GM12878 (cell line): ENCODE results near the gene FBLN7. TPM values are rescaled to one million over a fixed set of nuclear protein-coding genes. Genes with fewer than 3 reads are reported as not detected.

Source experiments
- ATAC-seq: fragments of 200-7000 bp; cut with Tn5 transposase; 3 replicates; pipeline ENCODE4 v1.9.1; 2020; ENCODE audit warnings: mild to moderate bottlenecking, moderate library complexity
- BruUV-seq: library from RNA; stranded (reverse); fragments of 400-500 nt; replicated peaks from 2 replicates; lab custom pipeline; 2021; lab: Mats Ljungman, UMichigan
- CTCF ChIA-PET: fragments of 300-600 bp; sonication (Branson Sonifier 250); formaldehyde crosslinking; extraction: SDS; loops from one replicate; lab custom pipeline; 2021; ENCODE audit warnings: inconsistent platforms; lab: Yijun Ruan, JAX
- POLR2A ChIA-PET: fragments of 350-600 bp; formaldehyde crosslinking; extraction: SDS; loops from one replicate; lab custom pipeline; 2021; ENCODE audit warnings: inconsistent platforms; lab: Charles Lee
- RAD21 ChIA-PET: fragments of 300-600 bp; sonication (Branson Sonifier 250); formaldehyde crosslinking; loops from one replicate; lab custom pipeline; 2023; ENCODE audit warnings: antibody characterized with exemption; ENCODE audit not compliant: unreplicated experiment; lab: Charles Lee
- SMC1A ChIA-PET: fragments of 300-600 bp; sonication (Branson Sonifier 250); formaldehyde crosslinking; loops from one replicate; lab custom pipeline; 2023; ENCODE audit not compliant: unreplicated experiment, uncharacterized antibody; lab: Charles Lee
- DNase-seq: peaks from one replicate; pipeline ENCODE4 v3.0.0-alpha.2; 2011; ENCODE audit warnings: low read depth, low spot score
- FAIRE-seq: peaks from 3 replicates; lab custom pipeline; 2011; peaks lifted over from hg19 to GRCh38; lab: Jason Lieb, UNC
- H2AFZ ChIP-seq: 2 replicates; pipeline ENCODE4 v1.6.0; 2011; ENCODE audit warnings: low read depth, low read length, control low read depth; ENCODE audit not compliant: control insufficient read depth
- H3K27ac ChIP-seq: 2 replicates; pipeline ENCODE4 v1.5.1; 2011; ENCODE audit warnings: control low read depth; ENCODE audit not compliant: control insufficient read depth, insufficient read depth
- H3K27me3 ChIP-seq, 2 experiments: replicated peaks in 1 of 2; 2 replicates each; pipeline versions ENCODE4 v1.6.0 to v1.6.1; 2011; ENCODE audit warnings: low read length in 1 of 2; ENCODE audit not compliant: control insufficient read depth in 2 of 2, insufficient read depth in 2 of 2
- H3K36me3 ChIP-seq, 2 experiments: 2 replicates each; pipeline ENCODE4 v1.5.1; 2011; ENCODE audit warnings: low read length in 1 of 2; ENCODE audit not compliant: control insufficient read depth in 2 of 2, insufficient read depth in 2 of 2
- H3K4me1 ChIP-seq: 2 replicates; pipeline ENCODE4 v1.6.1; 2011; ENCODE audit warnings: mild to moderate bottlenecking, low read length, moderate library complexity, mixed read lengths; ENCODE audit not compliant: control insufficient read depth, insufficient read depth
- H3K4me2 ChIP-seq: 2 replicates; pipeline ENCODE4 v1.6.0; 2011; ENCODE audit warnings: control low read depth; ENCODE audit not compliant: control insufficient read depth, insufficient read depth
- H3K4me3 ChIP-seq: fragments of 200-600 bp; sonication (generic); 2 replicates; pipeline ENCODE4 v1.5.1; 2016
- H3K79me2 ChIP-seq: 2 replicates; pipeline ENCODE4 v1.6.0; 2011; ENCODE audit warnings: low read length; ENCODE audit not compliant: control insufficient read depth, insufficient read depth
- H3K9ac ChIP-seq: 2 replicates; pipeline ENCODE4 v1.8.0; 2011; ENCODE audit warnings: low read length, control low read depth, mixed read lengths; ENCODE audit not compliant: control insufficient read depth, insufficient read depth
- H3K9me3 ChIP-seq: replicated peaks from 3 replicates; pipeline ENCODE4 v1.5.1; 2011; ENCODE audit warnings: mild to moderate bottlenecking, low read length; ENCODE audit not compliant: control insufficient read depth, insufficient read depth
- H4K20me1 ChIP-seq: 2 replicates; pipeline ENCODE4 v1.6.0; 2011; ENCODE audit not compliant: control insufficient read depth, insufficient read depth
- ASH2L ChIP-seq: fragments of 300-600, 200-600 bp; sonication (generic); IDR thresholded peaks from 2 replicates; pipeline ENCODE4 v1.6.1; 2017; ENCODE audit warnings: low read depth, mild to moderate bottlenecking, borderline replicate concordance
- ZNF24 ChIP-seq: fragments of 450-650 bp; IDR thresholded peaks from 2 replicates; pipeline ENCODE4 v1.6.1; 2017; ENCODE audit warnings: antibody characterized with exemption, mild to moderate bottlenecking
- WGBS: methylation state at CpG from one replicate; pipeline ENCODE4 v1.1.6; 2016; ENCODE audit warnings: low lambda C conversion rate; ENCODE audit not compliant: insufficient replicate concordance, insufficient coverage; ENCODE audit errors: missing lambda C conversion rate; 5-methylcytosine and 5-hydroxymethylcytosine counted together
- in situ Hi-C: fragments of 300-500 bp; cut with MboI; formaldehyde crosslinking; loops from 9 replicates; pipeline ENCODE4 v1.14.3; 2018; ENCODE audit warnings: mixed read lengths
- intact Hi-C: fragments of 100-400 bp; cut with micrococcal nuclease; formaldehyde crosslinking; loops from one replicate; pipeline ENCODE4 v1.14.2; 2022; ENCODE audit not compliant: unreplicated experiment
- polyA plus RNA-seq, 11 experiments: library from polyadenylated mRNA; depleted of rRNA in 4 of 11; unstranded in 6 of 11; stranded (reverse) in 5 of 11; fragments of >200 nt; fragmentation: Nextera tagmentation in 4 of 11; fragmentation: Illumina TruSeq in 1 of 11; extraction: Ambion mirVana in 4 of 11; extraction: Trizol in 1 of 11; gene quantifications; 1 replicate in 1 of 11; 2 replicates in 10 of 11; pipeline versions ENCODE4 v1.2.1 to v1.2.3, GENCODE V29; 2011 to 2016; ENCODE audit warnings: inconsistent platforms in 2 of 11, missing spikeins in 2 of 11, low read depth in 1 of 11
- total RNA-seq, 4 experiments: library from RNA; depleted of rRNA in 3 of 4; stranded (reverse); fragments of >200 nt in 3 of 4; fragmentation: Illumina TruSeq in 1 of 4; extraction: Trizol in 1 of 4; gene quantifications; 2 replicates each; pipeline versions ENCODE4 v1.2.1 to v1.2.3, GENCODE V29; 2013 to 2021
- TF ChIP-seq, protein P1 (sequence below): fragments of 450-650 bp; formaldehyde crosslinking; IDR thresholded peaks from 2 replicates; pipeline ENCODE4 v1.4.0; 2020; ENCODE audit warnings: mild to moderate bottlenecking, moderate library complexity

Gene FBLN7
- total and polyA plus RNA-seq, 10 of the 15 experiments (the other 5 are each of a cell fraction or from before 2014, with no cell fraction given): 0.01 to 0.10 (median 0.01) TPM; not detected in 7

DNA sequence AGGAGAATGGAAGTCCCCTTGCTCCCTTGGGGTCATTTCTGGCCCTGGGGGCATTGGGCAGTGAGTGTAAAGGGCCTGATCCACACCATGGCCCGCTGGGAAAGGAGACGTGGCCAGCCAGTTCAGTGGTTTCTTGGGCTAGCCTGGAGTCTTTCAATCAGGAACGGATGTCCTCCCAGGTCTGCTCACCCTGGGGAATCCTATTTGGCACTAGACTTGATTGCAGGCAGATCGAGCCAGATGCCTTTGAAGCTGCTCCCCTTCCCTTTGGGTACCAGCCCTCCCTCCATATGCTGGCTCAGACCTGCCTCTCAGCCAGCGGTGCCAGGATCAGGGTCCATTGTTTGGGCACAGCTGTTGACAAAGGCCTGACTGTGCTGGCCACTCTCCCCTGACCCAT, 11.0 kb downstream of the FBLN7 start (continued):
- TF ChIP-seq, protein P1, sequence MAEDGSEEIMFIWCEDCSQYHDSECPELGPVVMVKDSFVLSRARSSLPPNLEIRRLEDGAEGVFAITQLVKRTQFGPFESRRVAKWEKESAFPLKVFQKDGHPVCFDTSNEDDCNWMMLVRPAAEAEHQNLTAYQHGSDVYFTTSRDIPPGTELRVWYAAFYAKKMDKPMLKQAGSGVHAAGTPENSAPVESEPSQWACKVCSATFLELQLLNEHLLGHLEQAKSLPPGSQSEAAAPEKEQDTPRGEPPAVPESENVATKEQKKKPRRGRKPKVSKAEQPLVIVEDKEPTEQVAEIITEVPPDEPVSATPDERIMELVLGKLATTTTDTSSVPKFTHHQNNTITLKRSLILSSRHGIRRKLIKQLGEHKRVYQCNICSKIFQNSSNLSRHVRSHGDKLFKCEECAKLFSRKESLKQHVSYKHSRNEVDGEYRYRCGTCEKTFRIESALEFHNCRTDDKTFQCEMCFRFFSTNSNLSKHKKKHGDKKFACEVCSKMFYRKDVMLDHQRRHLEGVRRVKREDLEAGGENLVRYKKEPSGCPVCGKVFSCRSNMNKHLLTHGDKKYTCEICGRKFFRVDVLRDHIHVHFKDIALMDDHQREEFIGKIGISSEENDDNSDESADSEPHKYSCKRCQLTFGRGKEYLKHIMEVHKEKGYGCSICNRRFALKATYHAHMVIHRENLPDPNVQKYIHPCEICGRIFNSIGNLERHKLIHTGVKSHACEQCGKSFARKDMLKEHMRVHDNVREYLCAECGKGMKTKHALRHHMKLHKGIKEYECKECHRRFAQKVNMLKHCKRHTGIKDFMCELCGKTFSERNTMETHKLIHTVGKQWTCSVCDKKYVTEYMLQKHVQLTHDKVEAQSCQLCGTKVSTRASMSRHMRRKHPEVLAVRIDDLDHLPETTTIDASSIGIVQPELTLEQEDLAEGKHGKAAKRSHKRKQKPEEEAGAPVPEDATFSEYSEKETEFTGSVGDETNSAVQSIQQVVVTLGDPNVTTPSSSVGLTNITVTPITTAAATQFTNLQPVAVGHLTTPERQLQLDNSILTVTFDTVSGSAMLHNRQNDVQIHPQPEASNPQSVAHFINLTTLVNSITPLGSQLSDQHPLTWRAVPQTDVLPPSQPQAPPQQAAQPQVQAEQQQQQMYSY (CRISPR knock-in tag): no peak

DNA sequence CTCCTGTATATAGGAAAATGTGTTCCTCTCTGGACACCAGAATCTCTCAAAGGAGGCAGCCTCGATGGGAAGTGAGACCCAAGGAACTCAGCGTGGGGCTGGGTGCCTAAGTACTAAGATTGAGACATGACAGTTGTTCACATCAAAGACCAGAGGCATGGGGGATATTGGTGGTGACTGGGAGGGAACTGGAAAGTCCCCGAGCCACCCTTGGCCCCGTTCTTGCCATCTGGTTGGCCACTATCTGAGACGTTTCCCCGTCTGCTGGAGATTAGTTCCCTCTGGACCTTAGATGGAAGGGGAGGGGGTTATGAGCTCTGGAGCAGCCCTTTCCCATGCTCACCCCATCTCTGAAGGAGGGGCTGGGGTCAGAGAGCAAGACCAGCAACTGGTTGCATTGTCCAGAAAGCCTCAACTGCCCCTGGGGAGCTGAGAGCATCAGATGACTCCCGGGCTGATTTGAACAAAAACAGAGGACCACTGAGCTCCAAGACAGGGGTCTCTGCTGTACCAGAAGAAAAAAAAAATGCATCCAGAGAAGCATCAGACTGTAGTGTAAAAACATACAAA, 11.8 kb downstream of the FBLN7 start:
- H4K20me1 ChIP-seq: no peaks in the 10 kb centered on the region
- ChIA-PET POLR2A (interaction anchor here (0.9 kb wide), 1 partner anchor 14 kb away, joined by 3 read pairs; no protein-coding TSS in a partner anchor), SMC1A (no interaction called here), RAD21 (no interaction called here), CTCF (no interaction called here)
- no peak overlapping the region for H3K4me2 ChIP-seq
- 21% methylated on average over 7 of the region's 7 CpGs for WGBS
- no peaks in the 10 kb centered on the region for H3K36me3 ChIP-seq
- FAIRE-seq: no peak
- ATAC-seq: peak; percentile 53
- intact Hi-C loops: no loop called here
- H3K9ac ChIP-seq: no peak overlapping the region
- in situ Hi-C loops: no loop called here
- BruUV-seq: no TSS peak
- TF ChIP-seq ZNF24 (no peak), ASH2L (no peak)
- DNase-seq: no peak
- H3K27ac ChIP-seq: no peak overlapping the region
- no peaks in the 10 kb centered on the region for H3K4me1 ChIP-seq
- no peaks in the 10 kb centered on the region; a peak in 1 of 4 replicates for H3K27me3 ChIP-seq
- H3K79me2 ChIP-seq: no peaks in the 10 kb centered on the region
- H3K9me3 ChIP-seq: no peaks in the 10 kb centered on the region
- no peak overlapping the region for H3K4me3 ChIP-seq
- peak overlapping the region; percentile 34; the same call in 1 of the 2 replicates for H2AFZ ChIP-seq
